KG1 (cell line): ENCODE measurements around the gene INTS2.
"Not testable (repeated sequence)": the region's sequence is repeated elsewhere in the genome, so short reads cannot be mapped to it uniquely, and the experiment has no call there.

Experiments
- DNase-seq: peaks from one replicate; lab custom pipeline; 2025; lab: John Stamatoyannopoulos, UW

INTS2 gene

DNA sequence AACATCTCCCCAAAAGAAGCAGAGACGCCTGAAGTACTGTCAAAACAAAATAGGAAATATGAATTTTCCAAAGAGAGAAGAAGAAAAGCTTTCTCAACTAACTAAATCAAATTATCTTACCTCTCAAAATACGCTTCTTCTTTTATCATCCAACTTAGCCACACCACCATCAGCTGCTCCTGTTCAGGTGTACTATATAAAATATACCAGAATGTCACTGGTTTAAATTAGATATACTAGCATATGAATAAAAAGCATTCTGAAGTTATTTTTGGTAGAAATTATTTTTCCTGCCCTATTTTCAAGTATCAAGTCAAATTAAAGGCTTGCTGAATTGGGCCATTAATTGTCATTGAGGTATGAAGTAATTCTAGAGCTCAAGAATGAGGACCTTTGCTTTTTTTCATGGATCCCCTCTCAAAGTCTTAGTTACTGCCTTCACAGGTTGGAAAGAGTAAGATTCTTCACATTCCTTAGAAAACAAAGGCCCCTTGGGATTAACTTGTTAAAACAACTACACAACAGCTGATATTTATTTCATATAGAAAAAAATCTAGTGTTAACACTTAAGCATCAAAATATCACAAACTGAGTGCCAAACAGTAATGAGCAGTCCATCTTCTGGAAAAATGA, 30.1 kb downstream of the INTS2 start:
- no peak for DNase-seq

DNA sequence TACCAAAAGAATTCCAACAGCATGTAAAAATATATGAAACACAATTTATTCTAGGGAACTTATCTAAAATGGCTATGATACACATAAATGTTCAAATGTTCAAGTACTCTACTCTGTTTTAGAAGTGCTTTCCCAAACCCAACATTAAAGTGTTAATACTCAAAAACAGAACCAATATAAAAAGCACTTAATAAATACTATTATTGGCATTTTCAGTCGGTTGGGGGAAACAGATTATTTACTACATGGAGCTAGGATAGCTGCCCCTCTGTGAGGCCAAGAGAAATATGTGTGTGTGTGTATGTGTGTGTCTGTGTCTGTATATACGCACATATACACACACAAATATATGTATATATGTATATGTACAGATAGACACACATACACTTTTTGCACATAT, 32.4 kb downstream of the INTS2 start:
- no peak for DNase-seq

DNA sequence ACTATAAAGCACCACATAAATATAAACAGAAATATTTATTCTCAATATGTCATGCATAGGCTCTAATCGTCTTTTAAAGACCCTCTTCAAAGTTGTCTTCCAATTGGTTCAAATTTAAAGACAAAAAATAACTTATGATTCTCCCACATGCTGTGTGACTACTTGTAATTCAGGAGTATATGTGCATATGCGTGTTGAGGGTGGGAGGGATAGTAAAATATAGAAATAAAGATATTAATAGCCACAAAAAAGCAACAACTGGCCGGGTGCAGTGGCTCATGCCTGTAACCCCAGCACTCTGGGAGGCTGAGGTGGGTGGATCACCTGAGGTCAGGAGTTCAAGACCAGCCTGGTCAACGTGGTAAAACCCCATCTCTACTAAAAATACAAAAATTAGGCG, 33.5 kb downstream of the INTS2 start:
- not testable (repeated sequence) for DNase-seq

GRCh38 chr17:61887733-61888132, 40.0 kb downstream of the INTS2 start:
- not testable (repeated sequence) for DNase-seq

- DNase-seq = not testable (repeated sequence)
These were observed 41.9 kb downstream of the INTS2 start for GRCh38 chr17:61885865-61886264.

- DNase-seq = no peak
These were observed 42.9 kb downstream of the INTS2 start for GRCh38 chr17:61884864-61885263.

- DNase-seq = no peak
These were observed 47.1 kb downstream of the INTS2 start for GRCh38 chr17:61880589-61881102.

DNA sequence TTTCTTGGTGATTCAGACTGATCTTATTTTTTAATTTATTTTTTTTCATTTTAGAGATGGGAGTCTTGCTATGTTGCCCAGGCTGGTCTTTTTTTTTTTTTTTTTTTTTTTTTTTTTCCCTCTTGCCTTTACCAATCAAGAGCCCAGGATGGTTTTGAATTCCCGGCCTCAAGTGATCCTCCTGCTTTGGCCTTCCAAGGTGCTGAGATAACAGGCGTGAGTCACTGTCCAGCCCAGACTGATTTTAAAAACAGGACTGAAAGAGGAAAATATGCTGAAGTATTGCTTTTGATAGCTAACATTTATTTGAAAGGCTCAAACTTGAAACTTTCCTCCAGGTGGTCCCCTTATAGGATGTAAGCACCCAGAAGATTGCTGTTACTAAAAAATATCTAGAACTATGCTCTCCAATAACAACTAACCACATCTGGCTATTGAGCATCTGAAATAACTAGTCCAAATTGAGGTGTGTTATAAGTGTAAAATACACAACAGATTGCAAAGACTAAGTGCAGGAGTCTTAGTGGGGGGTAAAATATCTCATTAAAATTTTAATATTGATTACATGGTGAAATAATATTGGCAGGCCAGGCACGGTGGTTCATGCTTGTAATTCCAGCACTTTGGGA, 48.7 kb downstream of the INTS2 start:
- no peak for DNase-seq

GRCh38 chr17:61878520-61878919, 49.3 kb downstream of the INTS2 start:
- DNase-seq = no peak

DNA sequence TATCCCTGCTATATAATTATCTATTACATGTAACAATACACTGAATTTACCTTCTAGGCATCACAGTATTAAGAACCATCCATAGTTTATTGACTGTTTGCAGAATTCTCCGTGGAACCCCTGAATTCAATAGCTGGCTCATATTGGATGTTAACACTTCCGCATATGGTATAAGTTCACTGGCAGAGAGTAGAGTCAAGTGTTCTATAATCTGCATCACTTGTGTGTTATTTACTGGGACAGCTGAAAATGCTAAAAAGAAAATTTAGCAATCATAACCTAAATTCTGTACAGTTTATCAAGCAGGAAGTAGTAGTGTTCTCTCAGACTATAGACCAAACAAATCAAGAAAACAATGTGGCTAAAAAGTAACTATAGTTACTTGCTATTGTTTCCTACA, 49.9 kb downstream of the INTS2 start:
- no peak for DNase-seq

DNA sequence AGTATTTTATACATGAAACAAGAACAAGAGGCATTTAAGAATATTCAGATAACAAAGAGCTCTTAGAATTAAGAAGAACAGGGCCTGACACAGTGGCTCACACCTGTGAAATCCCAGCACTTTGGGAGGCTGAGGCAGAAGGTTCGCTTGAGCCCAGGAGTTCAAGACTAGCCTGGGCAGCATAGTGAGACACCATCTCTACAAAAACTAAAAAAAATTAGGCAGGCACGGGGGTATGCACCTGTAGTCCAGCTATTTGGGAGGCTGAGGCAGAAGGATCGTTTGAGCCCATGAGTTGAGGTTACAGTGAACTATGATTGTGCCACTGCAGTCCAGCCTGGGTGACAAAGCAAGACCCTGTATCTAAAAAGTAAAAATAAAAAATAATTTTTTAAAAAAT, 52.0 kb downstream of the INTS2 start:
- DNase-seq = no peak

GRCh38 chr17:61875285-61875684, 52.5 kb downstream of the INTS2 start:
- no peak for DNase-seq

DNA sequence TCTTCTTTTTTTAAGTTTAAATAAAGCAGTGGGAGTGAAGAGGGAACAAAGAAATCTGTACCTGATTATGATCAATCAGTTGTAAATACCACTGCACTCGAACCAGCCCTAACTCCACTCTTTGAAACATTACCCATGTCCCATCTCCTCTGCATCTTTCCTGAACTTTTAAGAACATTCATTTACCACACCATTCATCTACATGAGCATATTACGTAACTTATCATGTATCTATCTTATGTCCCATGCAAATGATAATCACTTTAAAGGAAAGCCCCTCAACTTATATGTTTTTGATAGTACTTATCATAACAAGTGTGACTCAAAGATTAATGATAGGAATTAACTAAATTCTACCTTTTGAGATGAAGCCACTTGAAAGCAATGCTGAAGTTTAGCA, 53.7 kb downstream of the INTS2 start:
- DNase-seq = no peak

DNA sequence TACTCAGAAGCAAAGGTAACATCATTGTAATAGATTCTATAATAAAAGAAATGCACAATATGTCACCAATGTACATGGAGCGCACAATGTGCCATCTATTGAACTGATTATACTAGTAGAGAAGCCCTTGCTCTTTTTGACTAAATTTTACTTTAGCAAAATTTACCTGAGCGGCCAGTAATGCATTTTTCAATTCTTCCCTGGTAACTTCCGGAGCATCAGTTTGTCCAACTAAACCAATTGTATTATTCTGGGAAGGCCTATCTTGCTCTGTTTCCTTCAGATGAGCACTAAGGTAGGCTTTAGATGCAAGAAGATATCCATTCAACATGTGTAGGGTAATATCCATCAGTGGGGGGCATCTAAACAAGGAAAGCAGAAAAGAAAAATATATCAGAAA, 55.7 kb downstream of the INTS2 start:
- DNase-seq = no peak

DNA sequence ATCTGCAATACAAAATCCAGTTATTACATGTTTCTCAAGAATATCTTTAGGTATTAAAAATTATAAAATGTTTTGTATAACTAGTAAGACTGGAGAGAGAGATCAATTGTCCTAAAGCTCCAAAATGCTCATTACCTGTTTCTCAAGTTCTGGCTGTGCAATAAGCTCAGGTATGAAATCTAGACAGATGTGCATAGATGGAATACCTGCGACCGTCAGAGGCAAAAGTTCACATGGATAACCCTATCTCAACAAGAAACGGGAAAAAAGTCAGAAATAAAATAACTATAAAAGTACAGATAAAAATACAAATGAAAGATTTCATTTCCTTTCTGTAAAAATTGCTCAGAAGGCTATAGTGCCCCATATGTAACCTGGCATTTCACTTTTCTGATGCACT, 58.6 kb downstream of the INTS2 start:
- no peak for DNase-seq

- no peak for DNase-seq
These were observed 59.7 kb downstream of the INTS2 start for GRCh38 chr17:61868074-61868473.

DNA sequence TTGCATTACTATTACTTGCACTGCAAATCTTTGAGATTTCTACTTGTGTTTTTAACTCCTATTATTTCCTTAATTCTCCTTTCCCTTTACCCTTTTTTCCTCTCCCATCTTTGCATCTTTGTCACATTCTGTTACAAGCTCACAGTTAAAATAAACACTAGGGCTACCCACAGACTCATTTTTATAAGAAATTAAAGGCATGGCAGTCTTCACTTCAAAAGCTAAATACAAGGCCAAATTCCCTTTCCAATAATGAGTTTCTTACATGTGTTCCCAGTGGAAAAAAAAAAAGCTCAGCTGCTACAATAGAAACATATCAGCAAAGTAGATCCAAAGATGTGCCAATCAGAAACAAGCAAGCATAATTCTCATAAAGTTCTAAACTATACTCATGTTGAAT, 60.7 kb downstream of the INTS2 start:
- no peak for DNase-seq

- DNase-seq = no peak
These were observed 64.0 kb downstream of the INTS2 start for GRCh38 chr17:61863801-61864126.

DNA sequence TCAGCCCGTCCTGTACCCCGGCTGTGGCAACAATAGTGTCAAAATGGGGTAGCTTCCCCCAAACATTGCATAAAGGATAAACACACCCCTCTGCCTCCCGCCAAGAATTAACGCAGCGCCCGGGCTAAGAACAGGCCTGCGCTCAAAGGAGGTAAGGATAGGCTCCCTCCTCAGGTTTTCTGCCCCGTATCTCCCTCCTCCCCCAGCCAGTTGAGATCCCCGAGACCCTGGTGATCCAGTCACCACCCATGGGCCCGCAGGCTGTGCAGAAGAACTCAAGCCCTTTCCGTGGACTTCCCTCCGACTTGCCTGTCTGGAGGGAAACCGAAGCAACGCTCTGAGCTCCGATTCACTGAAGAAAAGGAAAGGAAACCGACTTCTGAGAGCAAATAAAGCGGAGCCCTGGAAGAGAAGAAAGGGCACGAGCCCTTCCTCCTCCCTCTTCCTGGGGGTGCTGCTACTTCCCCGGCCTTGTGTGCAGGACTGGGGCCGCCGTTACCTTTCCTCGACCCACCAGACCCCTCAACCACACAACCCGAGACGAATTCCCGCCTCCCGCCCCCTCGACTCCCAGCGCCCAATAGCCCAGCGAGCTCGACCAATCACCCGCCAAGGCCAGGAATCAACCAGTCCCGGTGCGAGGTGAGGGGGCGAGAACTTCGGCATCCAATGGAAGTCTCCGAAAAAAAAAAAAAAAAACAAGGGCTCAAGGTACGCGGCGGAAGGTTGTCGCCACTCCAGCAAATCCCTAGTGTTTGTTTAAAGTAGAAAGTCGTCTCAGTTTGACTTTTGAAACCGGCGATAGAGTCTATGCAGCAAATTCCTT, 64.6 kb downstream of the INTS2 start, which contains the start of gene BRIP1:
Gene BRIP1 (minus strand): TSS at position 554 of the 826 bp plus-strand sequence. CDS start 1,989 bp downstream, outside the sequence.
- peak; percentile 89 for DNase-seq

GRCh38 chr17:61862105-61862574, 65.6 kb downstream of the INTS2 start:
- DNase-seq = no peak

DNA sequence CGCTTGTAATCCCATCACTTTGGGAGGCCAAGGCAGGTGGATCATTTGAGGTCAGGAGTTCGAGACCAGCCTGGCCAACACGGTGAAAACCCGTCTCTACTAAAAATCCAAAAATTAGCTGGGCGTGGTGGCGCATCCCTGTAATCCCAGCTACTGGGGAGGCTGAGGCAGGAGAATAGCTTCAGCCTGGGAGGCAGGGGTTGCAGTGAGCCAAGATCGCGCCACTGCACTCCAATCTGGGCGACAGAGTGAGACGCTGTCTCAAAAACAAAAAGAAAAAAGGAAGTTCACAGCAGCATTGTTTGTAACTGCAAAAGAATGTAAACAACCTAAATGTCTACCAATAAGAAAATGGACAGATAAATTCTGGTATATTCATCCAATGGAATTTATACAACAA, 67.4 kb downstream of the INTS2 start:
- not testable (repeated sequence) for DNase-seq

DNA sequence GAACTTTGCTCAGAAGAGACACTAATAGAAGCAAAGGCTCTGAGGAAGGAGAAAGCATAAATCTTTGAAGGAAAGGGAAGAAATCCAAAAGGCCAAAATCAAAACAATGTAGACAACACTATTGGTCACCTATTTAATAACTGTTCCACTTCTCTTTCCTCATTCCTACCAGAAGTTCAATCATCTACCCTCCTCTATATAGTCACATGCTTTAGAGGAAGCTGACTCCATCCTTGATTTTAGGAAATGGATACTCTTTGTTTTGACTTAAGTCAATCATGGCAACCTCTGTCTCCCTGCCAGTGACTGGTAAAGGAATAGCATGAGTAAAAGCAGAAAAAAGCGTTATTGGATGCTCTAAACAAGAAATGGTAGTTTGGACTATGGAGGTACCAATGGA, 71.7 kb downstream of the INTS2 start:
- no peak for DNase-seq

GRCh38 chr17:61852857-61853256, 74.9 kb downstream of the INTS2 start:
- DNase-seq = no peak
